ENCODE results near the gene PDXP.

GRCh38 chr22:37639070-37639760 is 19.3 kb upstream of the PDXP start, which contains the start of gene SH3BP1:
- TF ChIP-seq CTCF (IDR thresholded peaks at IDR 0.05; ENCODE audit: low read depth, low read length, poor library complexity, severe bottlenecking) (no peak), EZH2phosphoT487 (IDR thresholded peaks at IDR 0.05; ENCODE audit: borderline replicate concordance, low read length) (no peak)

Data from DOHH2 (cell line).